ENCODE measurements around the gene GAREM2.

GAREM2 gene

DNA sequence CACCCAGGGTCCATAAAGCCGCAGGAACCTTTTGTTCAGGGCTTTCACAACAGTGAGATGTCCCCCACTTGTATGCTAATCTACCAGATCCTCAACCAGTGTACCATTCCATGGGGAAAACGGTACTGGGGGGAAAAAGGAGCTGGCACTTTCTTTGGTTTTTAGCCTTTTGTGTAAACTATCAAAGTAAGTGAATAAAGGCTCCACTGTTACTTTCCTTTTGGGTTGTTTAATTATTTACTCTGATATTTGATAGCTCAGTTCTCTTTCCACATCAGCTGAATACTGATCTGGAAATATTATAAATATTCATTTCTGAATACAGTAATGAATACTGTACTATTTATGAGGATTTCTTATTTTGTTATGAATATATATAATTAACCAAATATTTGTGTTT, 51.2 kb downstream of the GAREM2 start:
- TF ChIP-seq CTCF (IDR thresholded peaks at IDR 0.05; ENCODE audit: low read depth, low read length, missing control alignments): no peak
- H3K4me3 ChIP-seq (replicated peaks; ENCODE audit: low read depth, low read length): no peak overlapping the region
- no peak for DNase-seq (ENCODE audit: extremely low read depth, low read depth)

GRCh38 chr2:26229595-26229994, 56.7 kb downstream of the GAREM2 start:
- TF ChIP-seq CTCF (IDR thresholded peaks at IDR 0.05; ENCODE audit: low read depth, low read length, missing control alignments): no peak
- no peak overlapping the region for H3K4me3 ChIP-seq (replicated peaks; ENCODE audit: low read depth, low read length)
- no peak for DNase-seq (ENCODE audit: extremely low read depth, low read depth)

DNA sequence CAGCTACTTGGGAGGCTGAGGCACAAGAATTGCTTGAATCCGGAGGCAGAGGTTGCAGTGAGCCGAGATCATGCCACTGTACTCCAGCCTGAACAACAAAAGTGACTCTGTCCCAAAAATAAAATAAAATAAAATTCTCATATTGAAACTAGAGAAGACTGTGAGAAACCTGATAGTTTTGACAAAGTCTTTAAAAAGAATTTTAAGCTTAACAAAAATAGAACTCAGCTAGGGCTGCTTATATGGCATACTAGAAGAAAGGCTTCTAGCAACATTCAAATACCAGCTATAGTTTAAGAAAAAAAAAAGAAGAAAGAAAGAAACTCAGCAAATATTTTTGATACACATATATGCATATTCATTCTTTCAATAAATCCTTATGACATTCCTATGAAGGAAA, 57.9 kb downstream of the GAREM2 start:
- DNase-seq (ENCODE audit: extremely low read depth, low read depth): no peak
- H3K4me3 ChIP-seq (replicated peaks; ENCODE audit: low read depth, low read length): no peak overlapping the region
- TF ChIP-seq CTCF (IDR thresholded peaks at IDR 0.05; ENCODE audit: low read depth, low read length, missing control alignments): no peak

DNA sequence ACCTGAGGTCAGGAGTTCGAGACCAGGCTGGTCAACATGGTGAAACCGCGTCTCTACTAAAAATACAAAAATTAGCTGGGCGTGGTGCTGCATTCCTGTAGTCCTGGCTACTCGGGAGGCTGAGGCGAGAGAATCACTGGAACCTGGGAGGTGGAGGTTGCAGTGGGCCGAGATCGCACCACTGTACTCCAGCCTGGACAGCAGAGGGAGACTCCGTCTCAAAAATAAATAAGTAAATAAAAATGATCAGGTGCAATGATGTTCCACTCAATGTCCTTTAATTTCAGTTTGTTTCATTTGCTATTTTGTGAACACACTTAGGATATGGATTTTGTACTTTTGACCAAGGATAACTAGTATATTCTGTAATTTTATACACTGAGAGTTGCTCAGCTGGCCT, 62.2 kb downstream of the GAREM2 start:
- TF ChIP-seq CTCF (IDR thresholded peaks at IDR 0.05; ENCODE audit: low read depth, low read length, missing control alignments): peak; percentile 16
- no peak overlapping the region for H3K4me3 ChIP-seq (replicated peaks; ENCODE audit: low read depth, low read length)
- DNase-seq (ENCODE audit: extremely low read depth, low read depth): no peak

DNA sequence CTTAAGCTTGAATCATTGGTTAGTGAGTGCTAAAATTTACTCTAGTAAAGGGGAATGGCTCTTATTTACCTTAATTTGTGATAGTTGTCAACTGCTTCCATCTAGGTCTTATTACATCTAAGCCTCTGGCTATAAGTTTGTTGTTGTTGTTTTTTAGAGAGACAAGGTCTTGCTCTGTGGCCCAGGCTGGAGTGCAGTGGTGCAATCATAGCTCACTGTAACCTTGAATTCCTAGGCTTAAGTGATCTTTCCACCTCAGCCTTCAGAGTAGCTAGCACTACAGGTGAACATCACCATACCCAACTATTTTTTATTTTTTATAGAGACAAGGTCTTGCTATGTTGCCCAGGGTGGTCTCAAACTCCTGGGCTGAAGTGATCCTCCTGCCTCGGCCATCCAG, 65.0 kb downstream of the GAREM2 start:
- no peak for TF ChIP-seq CTCF (IDR thresholded peaks at IDR 0.05; ENCODE audit: low read depth, low read length, missing control alignments)
- no peak for DNase-seq (ENCODE audit: extremely low read depth, low read depth)
- no peak overlapping the region for H3K4me3 ChIP-seq (replicated peaks; ENCODE audit: low read depth, low read length)

- TF ChIP-seq CTCF (IDR thresholded peaks at IDR 0.05; ENCODE audit: low read depth, low read length, missing control alignments): no peak
Measured at GRCh38 chr2:26238311-26238958, 65.5 kb downstream of the GAREM2 start.

More at GRCh38 chr2:26238311-26238958, 65.5 kb downstream of the GAREM2 start:
- H3K4me3 ChIP-seq (replicated peaks; ENCODE audit: low read depth, low read length): no peak overlapping the region
- no peak for DNase-seq (ENCODE audit: extremely low read depth, low read depth)

All from HFF-Myc (cell line).